ENCODE results near the gene NR3C2. TPM values are rescaled to one million over a fixed set of nuclear protein-coding genes. Genes with fewer than 3 reads are reported as not detected.

Gene NR3C2
- total RNA-seq, 1 donor from 2014 or later: 25.9 TPM

DNA sequence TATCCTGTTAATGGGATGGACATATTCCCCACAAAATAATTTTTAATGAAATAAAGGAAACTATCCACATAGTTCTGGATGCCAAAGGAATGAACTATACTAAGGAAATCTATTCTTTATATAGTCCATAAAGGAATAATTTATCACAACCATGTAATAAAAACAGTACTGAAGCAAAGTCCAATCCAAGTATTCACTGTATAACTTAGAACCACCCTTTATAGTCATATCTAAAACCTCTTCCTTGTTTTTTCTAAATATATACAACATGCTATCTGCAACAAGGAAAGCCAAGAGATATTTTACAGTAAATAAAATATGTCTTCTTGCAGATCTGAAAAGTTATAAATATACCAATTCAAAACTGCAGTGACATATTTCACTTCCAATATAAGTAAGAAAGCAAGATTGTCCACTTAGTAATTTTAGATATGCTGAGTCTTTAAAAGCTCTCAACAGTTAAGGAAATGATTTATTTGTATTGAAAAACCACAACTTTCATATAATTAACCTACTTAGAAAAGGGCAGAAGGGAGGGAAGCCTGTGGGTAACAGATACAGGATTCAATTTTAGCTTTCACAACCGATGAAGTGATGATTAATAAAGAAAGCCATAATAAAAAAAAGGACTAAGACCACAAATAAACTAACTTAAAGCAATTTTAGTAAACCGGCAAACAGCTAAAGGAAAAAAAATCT lies 8.0 kb downstream of the NR3C2 start:
- H3K9me3 ChIP-seq: no peaks in the 10 kb centered on the region
- peak overlapping the region; percentile 1 for H3K4me3 ChIP-seq
- no peaks in the 10 kb centered on the region for H3K27me3 ChIP-seq
- no peak overlapping the region for H3K27ac ChIP-seq
- intact Hi-C loops (cut with DNase I): no loop called here
- ATAC-seq: no peak
- peaks cover 16% of the 10 kb centered on the region for H3K4me1 ChIP-seq
- no peaks in the 10 kb centered on the region for H3K36me3 ChIP-seq
- TF ChIP-seq, protein P1, sequence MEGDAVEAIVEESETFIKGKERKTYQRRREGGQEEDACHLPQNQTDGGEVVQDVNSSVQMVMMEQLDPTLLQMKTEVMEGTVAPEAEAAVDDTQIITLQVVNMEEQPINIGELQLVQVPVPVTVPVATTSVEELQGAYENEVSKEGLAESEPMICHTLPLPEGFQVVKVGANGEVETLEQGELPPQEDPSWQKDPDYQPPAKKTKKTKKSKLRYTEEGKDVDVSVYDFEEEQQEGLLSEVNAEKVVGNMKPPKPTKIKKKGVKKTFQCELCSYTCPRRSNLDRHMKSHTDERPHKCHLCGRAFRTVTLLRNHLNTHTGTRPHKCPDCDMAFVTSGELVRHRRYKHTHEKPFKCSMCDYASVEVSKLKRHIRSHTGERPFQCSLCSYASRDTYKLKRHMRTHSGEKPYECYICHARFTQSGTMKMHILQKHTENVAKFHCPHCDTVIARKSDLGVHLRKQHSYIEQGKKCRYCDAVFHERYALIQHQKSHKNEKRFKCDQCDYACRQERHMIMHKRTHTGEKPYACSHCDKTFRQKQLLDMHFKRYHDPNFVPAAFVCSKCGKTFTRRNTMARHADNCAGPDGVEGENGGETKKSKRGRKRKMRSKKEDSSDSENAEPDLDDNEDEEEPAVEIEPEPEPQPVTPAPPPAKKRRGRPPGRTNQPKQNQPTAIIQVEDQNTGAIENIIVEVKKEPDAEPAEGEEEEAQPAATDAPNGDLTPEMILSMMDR (IDR thresholded peaks at IDR 0.05): no peak
- DNase-seq: no peak

DNA sequence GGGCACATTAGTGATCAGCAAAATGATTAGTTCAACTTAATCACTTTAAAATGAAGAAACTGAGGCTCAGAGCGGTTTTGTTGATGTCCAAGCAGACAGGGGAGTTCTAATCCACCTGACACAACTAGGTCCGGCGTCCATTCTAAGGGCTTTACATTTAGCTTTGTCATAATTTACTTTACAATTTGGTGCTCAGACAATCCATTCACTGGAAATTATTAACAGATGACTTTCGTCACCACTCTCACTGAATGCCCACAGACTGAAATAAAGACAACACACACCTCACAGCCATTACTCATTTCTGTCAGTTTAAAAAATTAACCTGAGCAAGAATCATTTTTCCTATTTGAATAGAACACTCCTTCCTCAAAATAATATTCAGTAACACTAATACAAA lies 10.8 kb downstream of the NR3C2 start:
- H3K4me1 ChIP-seq: peaks cover 16% of the 10 kb centered on the region
- no peak overlapping the region for H3K27ac ChIP-seq
- DNase-seq: no peak
- no peak overlapping the region for H3K4me3 ChIP-seq
- TF ChIP-seq, protein P1 (IDR thresholded peaks at IDR 0.05): no peak
- no peaks in the 10 kb centered on the region for H3K27me3 ChIP-seq
- no peak for ATAC-seq
- no peaks in the 10 kb centered on the region for H3K9me3 ChIP-seq
- intact Hi-C loops (cut with DNase I): no loop called here
- H3K36me3 ChIP-seq: no peaks in the 10 kb centered on the region

DNA sequence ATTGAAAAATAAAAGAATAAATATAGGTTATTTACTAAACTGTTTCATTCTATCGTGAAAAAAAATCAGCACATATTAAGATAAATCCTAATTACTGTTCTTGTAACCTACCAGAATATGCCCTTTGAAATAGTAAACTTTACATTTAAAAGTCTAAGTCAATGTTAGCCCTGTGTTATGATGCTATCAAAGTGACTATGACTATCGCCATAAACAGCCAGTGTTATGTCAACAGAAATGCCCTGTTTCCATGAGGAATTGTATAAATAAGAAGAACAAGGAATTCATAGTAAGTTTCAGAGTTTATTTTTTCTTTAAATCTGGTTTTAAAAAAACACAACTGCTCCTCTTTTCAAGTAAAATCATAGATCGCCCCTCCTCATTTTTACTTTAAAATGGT lies 11.4 kb downstream of the NR3C2 start:
- Histone ChIP-seq H3K9me3 (no peaks in the 10 kb centered on the region), H3K4me3 (no peak overlapping the region), H3K36me3 (no peaks in the 10 kb centered on the region), H3K27ac (no peak overlapping the region), H3K27me3 (no peaks in the 10 kb centered on the region), H3K4me1 (peaks cover 16% of the 10 kb centered on the region)
- TF ChIP-seq, protein P1 (IDR thresholded peaks at IDR 0.05): no peak
- intact Hi-C loops (cut with DNase I): no loop called here
- ATAC-seq (no peak), DNase-seq (no peak)

DNA sequence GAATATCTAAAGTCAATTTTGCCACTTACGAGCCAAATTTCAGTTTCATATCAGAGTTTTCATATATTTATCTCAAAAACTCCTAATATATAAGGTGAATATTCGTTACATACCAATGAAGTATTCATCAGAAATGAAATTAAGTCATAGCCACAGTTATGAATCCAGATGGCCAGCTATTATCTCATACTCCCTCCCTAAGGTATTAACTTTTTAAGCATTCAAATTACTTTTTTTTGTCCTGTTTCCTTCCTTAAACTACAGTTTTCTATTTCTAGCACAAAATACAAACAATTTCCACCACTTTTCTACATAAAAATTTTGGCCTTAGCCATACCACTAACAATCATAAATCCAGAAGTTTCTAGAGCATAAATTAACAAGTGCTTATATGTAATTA lies 13.0 kb downstream of the NR3C2 start:
- no peaks in the 10 kb centered on the region for H3K9me3 ChIP-seq
- intact Hi-C loops (cut with DNase I): no loop called here
- H3K4me1 ChIP-seq: peaks cover 11% of the 10 kb centered on the region
- H3K27me3 ChIP-seq: no peaks in the 10 kb centered on the region
- ATAC-seq (no peak), DNase-seq (no peak)
- no peak overlapping the region for H3K4me3 ChIP-seq
- H3K36me3 ChIP-seq: no peaks in the 10 kb centered on the region
- TF ChIP-seq, protein P1 (IDR thresholded peaks at IDR 0.05): no peak
- no peak overlapping the region for H3K27ac ChIP-seq

DNA sequence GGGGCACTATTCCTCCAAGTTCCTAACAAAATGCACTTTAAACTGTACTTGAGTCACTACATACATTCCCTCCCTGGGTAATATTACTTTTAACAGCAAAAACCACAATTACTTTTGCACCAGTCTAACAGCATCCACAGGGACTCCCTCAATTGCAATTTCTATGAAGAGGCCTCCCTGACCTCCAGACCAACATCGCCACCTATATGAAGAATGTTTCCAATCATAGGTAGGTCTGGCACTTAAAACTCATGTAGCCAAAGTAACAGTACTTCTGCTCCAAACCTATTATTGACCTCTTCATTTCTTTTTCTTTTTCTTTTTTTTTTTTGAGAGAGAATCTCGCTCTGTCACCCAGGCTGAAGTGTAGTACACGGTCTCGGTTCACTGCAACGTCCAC lies 15.6 kb downstream of the NR3C2 start:
- intact Hi-C loops (cut with DNase I): no loop called here
- TF ChIP-seq, protein P1 (IDR thresholded peaks at IDR 0.05): no peak
- no peak overlapping the region for H3K4me3 ChIP-seq
- no peak overlapping the region for H3K27ac ChIP-seq
- no peaks in the 10 kb centered on the region for H3K27me3 ChIP-seq
- H3K36me3 ChIP-seq: no peaks in the 10 kb centered on the region
- DNase-seq: no peak
- peaks cover 3% of the 10 kb centered on the region for H3K4me1 ChIP-seq
- no peaks in the 10 kb centered on the region for H3K9me3 ChIP-seq
- ATAC-seq: no peak
